Prostate gland (tissue), 2 donors: ENCODE results near the gene LPP. TPM values are rescaled to one million over a fixed set of nuclear protein-coding genes. Genes with fewer than 3 reads are reported as not detected.

Experiments
- DNase-seq: peaks from one replicate; pipeline ENCODE4 v3.0.0-alpha.2; 2019; ENCODE audit warnings: low spot score
- H3K27ac ChIP-seq, 2 donors: fragments of 200-600 bp; sonication (generic); 2 replicates each; pipeline ENCODE4 v1.5.1; 2017 to 2019
- H3K27me3 ChIP-seq: fragments of 200-600 bp; sonication (generic); replicated peaks from 2 replicates; pipeline ENCODE4 v1.5.1; 2019; ENCODE audit not compliant: insufficient read depth
- H3K36me3 ChIP-seq, 2 donors: fragments of 200-600 bp; sonication (generic); 1 replicate in 1 of 2; 2 replicates in 1 of 2; pipeline versions ENCODE4 v1.5.1 to v1.8.1; 2017 to 2019
- H3K4me1 ChIP-seq: fragments of 200-600 bp; sonication (generic); replicated peaks from 2 replicates; pipeline ENCODE4 v1.5.1; 2019
- H3K4me3 ChIP-seq, 2 donors: fragments of 200-600 bp; sonication (generic); 2 replicates each; pipeline ENCODE4 v1.5.1; 2017 to 2019
- H3K9me3 ChIP-seq: fragments of 200-600 bp; sonication (generic); 2 replicates; pipeline ENCODE4 v1.5.1; 2017
- POLR2A ChIP-seq: fragments of 450-650 bp; IDR thresholded peaks from one replicate; pipeline ENCODE4 v1.6.1; 2016; ENCODE audit warnings: antibody characterized with exemption, mild to moderate bottlenecking
- POLR2AphosphoS5 ChIP-seq: sonication (generic); formaldehyde crosslinking; IDR thresholded peaks from one replicate; pipeline ENCODE4 v1.6.1; 2017; ENCODE audit warnings: antibody characterized with exemption
- WGBS: methylation state at CpG from one replicate; pipeline ENCODE4 v1.1.5; 2018; 5-methylcytosine and 5-hydroxymethylcytosine counted together
- intact Hi-C: fragments of 100-400 bp; cut with DNase I; formaldehyde crosslinking; loops from one replicate; pipeline ENCODE4 v1.14.2; 2022
- total RNA-seq, 2 donors: library from RNA; depleted of rRNA; stranded (reverse); fragments of >200 nt; gene quantifications; one replicate each; pipeline ENCODE4 v1.1.0, GENCODE V29; 2016
- TF ChIP-seq, protein P1 (sequence below), 4 experiments: fragments of 200-600 bp in 2 of 4; fragments of 450-650 bp in 2 of 4; sonication (generic) in 2 of 4; IDR thresholded peaks; 1 replicate in 3 of 4; 2 replicates in 1 of 4; pipeline ENCODE4 v1.5.1; 2016 to 2019; ENCODE audit warnings: antibody characterized with exemption in 4 of 4, mild to moderate bottlenecking in 2 of 4, moderate library complexity in 2 of 4

LPP gene
- total RNA-seq, 2 donors from 2014 or later: 219 to 248 TPM

DNA sequence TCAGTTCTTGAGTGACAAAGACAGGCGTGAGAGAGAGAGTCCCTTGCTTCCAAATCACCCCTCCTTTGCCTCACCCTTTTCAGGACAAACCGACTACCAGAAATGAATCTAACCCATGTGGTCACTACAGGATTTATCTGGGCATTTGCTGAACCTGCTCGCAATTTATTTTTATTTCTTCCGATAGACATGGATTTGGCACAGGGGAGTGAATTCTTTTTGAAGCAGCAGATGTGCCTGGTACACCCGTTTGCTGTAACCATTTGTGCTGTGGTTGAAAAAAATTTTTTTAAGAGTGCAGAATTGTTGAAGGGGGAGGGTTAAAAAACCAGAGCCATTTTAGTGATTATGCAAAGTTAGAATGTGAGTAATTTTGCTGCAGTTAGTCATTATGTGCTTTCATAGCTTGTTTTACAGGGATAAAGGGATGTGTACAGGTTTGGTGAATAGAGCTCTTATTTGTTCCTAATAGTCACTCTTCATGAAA, 442.0 kb downstream of the LPP start:
- Histone ChIP-seq H3K4me1 (no peaks in the 10 kb centered on the region), H3K27ac (no peak overlapping the region), H3K4me3 (no peak overlapping the region), H3K27me3 (no peaks in the 10 kb centered on the region), H3K9me3 (no peaks in the 10 kb centered on the region), H3K36me3 (no peaks in the 10 kb centered on the region)
- intact Hi-C loops: no loop called here
- no peak for DNase-seq
- WGBS: 59% methylated on average over 5 of the region's 5 CpGs
- TF ChIP-seq POLR2AphosphoS5 (no peak), POLR2A (no peak)
- TF ChIP-seq, protein P1, sequence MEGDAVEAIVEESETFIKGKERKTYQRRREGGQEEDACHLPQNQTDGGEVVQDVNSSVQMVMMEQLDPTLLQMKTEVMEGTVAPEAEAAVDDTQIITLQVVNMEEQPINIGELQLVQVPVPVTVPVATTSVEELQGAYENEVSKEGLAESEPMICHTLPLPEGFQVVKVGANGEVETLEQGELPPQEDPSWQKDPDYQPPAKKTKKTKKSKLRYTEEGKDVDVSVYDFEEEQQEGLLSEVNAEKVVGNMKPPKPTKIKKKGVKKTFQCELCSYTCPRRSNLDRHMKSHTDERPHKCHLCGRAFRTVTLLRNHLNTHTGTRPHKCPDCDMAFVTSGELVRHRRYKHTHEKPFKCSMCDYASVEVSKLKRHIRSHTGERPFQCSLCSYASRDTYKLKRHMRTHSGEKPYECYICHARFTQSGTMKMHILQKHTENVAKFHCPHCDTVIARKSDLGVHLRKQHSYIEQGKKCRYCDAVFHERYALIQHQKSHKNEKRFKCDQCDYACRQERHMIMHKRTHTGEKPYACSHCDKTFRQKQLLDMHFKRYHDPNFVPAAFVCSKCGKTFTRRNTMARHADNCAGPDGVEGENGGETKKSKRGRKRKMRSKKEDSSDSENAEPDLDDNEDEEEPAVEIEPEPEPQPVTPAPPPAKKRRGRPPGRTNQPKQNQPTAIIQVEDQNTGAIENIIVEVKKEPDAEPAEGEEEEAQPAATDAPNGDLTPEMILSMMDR (IDR thresholded peaks at IDR 0.05): no peak

- H3K27me3 ChIP-seq: no peaks in the 10 kb centered on the region
- 81% methylated on average over 3 of the region's 3 CpGs for WGBS
- no peak overlapping the region for H3K4me3 ChIP-seq
- H3K9me3 ChIP-seq: no peaks in the 10 kb centered on the region
- no peaks in the 10 kb centered on the region for H3K4me1 ChIP-seq
- H3K27ac ChIP-seq: no peak overlapping the region
- intact Hi-C loops: no loop called here
- no peak for TF ChIP-seq POLR2A
- TF ChIP-seq POLR2AphosphoS5: no peak
- TF ChIP-seq, protein P1 (IDR thresholded peaks at IDR 0.05): no peak
- H3K36me3 ChIP-seq: no peaks in the 10 kb centered on the region
- no peak for DNase-seq
Measured at GRCh38 chr3:188598894-188599293, 444.9 kb downstream of the LPP start.

GRCh38 chr3:188602111-188602510, 448.2 kb downstream of the LPP start:
- no peak overlapping the region for H3K27ac ChIP-seq
- intact Hi-C loops: no loop called here
- no peaks in the 10 kb centered on the region for H3K36me3 ChIP-seq
- H3K4me1 ChIP-seq: no peaks in the 10 kb centered on the region
- no peak for TF ChIP-seq POLR2AphosphoS5
- TF ChIP-seq, protein P1 (IDR thresholded peaks at IDR 0.05): no peak
- TF ChIP-seq POLR2A: no peak
- no peaks in the 10 kb centered on the region for H3K27me3 ChIP-seq
- no peaks in the 10 kb centered on the region for H3K9me3 ChIP-seq
- H3K4me3 ChIP-seq: no peak overlapping the region
- no peak for DNase-seq

DNA sequence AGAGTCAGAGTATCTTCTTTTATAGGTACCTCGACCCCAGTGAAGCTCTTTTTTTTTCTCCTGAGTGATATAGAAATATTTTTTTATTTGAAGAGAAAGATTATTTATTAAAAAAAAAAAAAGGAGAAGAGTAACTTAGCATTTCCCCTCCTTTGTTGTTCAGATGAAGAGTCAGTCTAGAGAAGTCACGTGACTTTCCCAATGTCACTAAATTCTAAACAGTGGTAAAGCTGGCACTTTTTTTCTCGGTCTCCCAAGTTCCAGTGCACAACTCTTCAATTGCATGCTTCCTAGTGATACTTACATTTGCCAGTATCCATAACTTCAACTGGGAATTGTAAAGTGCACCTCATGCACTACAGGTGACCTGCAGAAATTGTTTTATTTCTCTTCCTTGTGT, 448.7 kb downstream of the LPP start:
- no peaks in the 10 kb centered on the region for H3K9me3 ChIP-seq
- H3K36me3 ChIP-seq: no peaks in the 10 kb centered on the region
- 93% methylated on average over 3 of the region's 3 CpGs for WGBS
- no peak for DNase-seq
- TF ChIP-seq POLR2AphosphoS5 (no peak), POLR2A (no peak)
- TF ChIP-seq, protein P1 (IDR thresholded peaks at IDR 0.05): no peak
- intact Hi-C loops: no loop called here
- H3K4me1 ChIP-seq: no peaks in the 10 kb centered on the region
- H3K4me3 ChIP-seq: no peak overlapping the region
- no peaks in the 10 kb centered on the region for H3K27me3 ChIP-seq
- H3K27ac ChIP-seq: no peak overlapping the region

DNA sequence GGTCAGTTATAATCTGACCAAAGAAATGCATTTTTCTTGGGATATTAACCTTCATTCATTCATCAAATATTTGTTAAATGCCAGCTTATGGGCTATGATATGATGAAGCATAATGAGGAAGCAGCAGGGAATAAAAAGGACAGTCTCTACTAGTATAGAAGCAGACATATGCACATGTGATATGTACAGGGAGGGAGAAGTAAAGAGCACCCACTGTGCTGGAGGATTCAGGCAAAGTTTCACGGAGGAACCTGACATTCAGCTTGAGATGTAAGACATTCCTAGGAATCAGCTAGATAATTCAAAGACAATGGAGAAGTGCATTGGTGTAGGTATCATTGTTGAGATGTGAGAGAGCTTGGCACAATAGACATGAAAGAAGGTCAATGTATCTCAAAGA, 450.7 kb downstream of the LPP start:
- TF ChIP-seq POLR2A (no peak), POLR2AphosphoS5 (no peak)
- TF ChIP-seq, protein P1 (IDR thresholded peaks at IDR 0.05): no peak
- no peak overlapping the region for H3K27ac ChIP-seq
- no peaks in the 10 kb centered on the region for H3K4me1 ChIP-seq
- H3K4me3 ChIP-seq: no peak overlapping the region
- no peaks in the 10 kb centered on the region for H3K27me3 ChIP-seq
- H3K36me3 ChIP-seq: peaks cover 0 to 5% of the 10 kb centered on the region in 2 donors
- WGBS: 77% methylated on average over 1 of the region's 1 CpG
- H3K9me3 ChIP-seq: no peaks in the 10 kb centered on the region
- intact Hi-C loops: no loop called here
- no peak for DNase-seq
